Mesodermal cell (in vitro differentiated cells): Measurements from ENCODE around the gene ANXA11.
"Not testable (repeated sequence)": the region's sequence is repeated elsewhere in the genome, so short reads cannot be mapped to it uniquely, and the experiment has no call there.

ENCODE experiments used
- H3K27ac ChIP-seq: 2 replicates; pipeline ENCODE4 v1.7.0; 2013; ENCODE audit warnings: mild to moderate bottlenecking, low read depth, low read length, moderate library complexity; ENCODE audit not compliant: severe bottlenecking
- H3K36me3 ChIP-seq: 2 replicates; pipeline ENCODE4 v1.7.1; 2013; ENCODE audit warnings: mild to moderate bottlenecking, low read length, moderate library complexity; ENCODE audit not compliant: control insufficient read depth, insufficient read depth
- H3K4me1 ChIP-seq: one replicate; pipeline ENCODE4 v1.7.1; 2013; ENCODE audit warnings: mild to moderate bottlenecking, low read length; ENCODE audit not compliant: insufficient read depth, control insufficient read depth, poor library complexity, severe bottlenecking
- H3K4me3 ChIP-seq: 2 replicates; pipeline ENCODE4 v1.7.0; 2013; ENCODE audit warnings: low read length, control low read depth, mild to moderate bottlenecking; ENCODE audit not compliant: insufficient read depth, poor library complexity, severe bottlenecking; ENCODE audit errors: extremely low read depth
- H3K9me3 ChIP-seq: 2 replicates; pipeline ENCODE4 v1.7.1; 2013; ENCODE audit warnings: mild to moderate bottlenecking, low read length, moderate library complexity; ENCODE audit not compliant: control insufficient read depth
- WGBS, 2 experiments: methylation state at CpG; one replicate each; pipeline ENCODE4 v1.1.5; 2013; ENCODE audit warnings: missing lambda C conversion rate in 2 of 2; ENCODE audit not compliant: insufficient coverage in 2 of 2; 5-methylcytosine and 5-hydroxymethylcytosine counted together

Gene ANXA11

DNA sequence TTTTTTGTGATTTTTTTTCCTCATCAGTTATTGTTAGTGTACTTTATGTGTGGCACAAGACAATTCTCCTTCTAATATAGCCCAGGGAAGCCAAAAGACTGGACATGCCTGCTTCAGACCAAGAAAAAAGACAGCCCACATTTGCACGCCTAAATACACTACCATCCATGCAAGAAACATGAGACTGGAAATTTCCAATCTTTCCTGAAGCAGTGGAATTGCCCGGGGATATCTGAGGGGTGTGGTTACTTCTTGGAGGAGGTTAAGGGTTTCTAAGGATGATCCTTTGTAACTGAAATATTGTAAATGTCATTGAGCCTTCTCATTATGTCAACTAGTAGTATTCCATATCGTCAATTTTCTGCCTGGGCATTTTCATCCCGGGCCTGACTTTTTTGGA lies 37.0 kb upstream of the ANXA11 start:
- not testable (repeated sequence) for H3K4me1 ChIP-seq, H3K9me3 ChIP-seq, H3K36me3 ChIP-seq, H3K27ac ChIP-seq, H3K4me3 ChIP-seq
- WGBS, 2 experiments: no CpG with 5 or more reads among the region's 4 CpGs

DNA sequence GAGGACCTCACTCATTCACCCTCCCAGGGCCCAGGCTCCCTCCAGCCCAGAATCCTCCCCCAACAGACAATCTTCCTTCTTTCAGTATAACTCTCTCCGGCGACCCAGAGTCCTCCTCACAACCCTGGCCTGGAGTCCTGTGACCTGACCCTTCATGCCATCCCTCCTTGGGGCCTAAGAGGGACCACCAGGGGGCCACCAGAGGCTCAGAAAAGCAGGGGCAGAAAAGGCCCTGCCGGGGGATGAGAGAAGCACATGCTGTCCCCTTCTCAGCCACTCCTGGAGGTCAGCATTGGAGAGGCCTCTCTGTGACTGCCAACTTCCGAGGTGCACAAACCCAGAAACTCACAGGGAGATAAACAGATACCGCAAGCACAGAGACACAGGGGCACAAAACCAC lies 31.1 kb upstream of the ANXA11 start:
- not testable (repeated sequence) for H3K4me3 ChIP-seq, H3K4me1 ChIP-seq, H3K9me3 ChIP-seq, H3K36me3 ChIP-seq, H3K27ac ChIP-seq
- no CpG with 5 or more reads among the region's 5 CpGs for WGBS, 2 experiments

GRCh38 chr10:80234331-80235235 lies 29.2 kb upstream of the ANXA11 start:
- WGBS, 2 experiments: 90 to 94% methylated on average over 2 of the region's 11 CpGs
- not testable (repeated sequence) for H3K9me3 ChIP-seq, H3K4me3 ChIP-seq, H3K36me3 ChIP-seq, H3K27ac ChIP-seq, H3K4me1 ChIP-seq

DNA sequence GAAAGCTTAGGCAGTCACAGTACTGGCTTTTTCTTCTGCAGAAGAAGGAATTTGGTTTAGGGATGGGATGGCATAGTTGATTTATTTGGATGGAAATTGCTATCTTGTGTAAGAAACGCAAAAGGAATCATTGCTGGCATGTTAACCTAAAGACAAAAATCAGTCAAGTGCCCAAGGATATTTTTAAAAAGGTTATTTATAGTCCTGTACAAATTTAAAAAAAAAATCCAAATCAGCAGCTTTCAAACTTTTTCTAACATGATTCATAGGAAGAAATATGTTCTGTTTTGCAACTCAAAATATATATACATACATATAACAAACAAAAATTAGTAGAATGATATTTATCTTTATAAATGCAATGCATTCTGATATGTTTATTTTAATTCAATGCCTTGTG lies 28.5 kb upstream of the ANXA11 start:
- H3K4me1 ChIP-seq, H3K36me3 ChIP-seq, H3K27ac ChIP-seq, H3K9me3 ChIP-seq, H3K4me3 ChIP-seq: not testable (repeated sequence)
- 80% methylated on average over 1 of the region's 1 CpG; no CpG with 5 or more reads in 1 of the 2 experiments for WGBS, 2 experiments

DNA sequence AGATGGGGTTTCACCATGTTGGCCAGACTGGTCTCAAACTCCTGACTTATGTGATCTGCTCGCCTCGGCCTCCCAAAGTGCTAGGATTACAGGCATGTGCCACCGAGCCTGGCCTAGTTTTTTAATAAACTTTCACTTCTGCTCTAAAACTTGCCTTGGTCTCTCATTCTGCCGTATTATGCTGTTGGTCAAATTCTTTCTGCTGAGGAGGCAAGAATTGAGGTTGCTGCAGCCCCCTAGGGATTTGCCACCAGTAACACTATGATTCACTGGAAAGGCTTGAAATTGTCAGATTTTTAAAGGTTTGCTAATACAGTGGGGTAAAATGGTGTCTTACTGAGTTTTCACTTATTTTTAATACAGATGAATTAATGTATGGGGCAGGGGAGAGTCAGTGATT lies 21.4 kb upstream of the ANXA11 start:
- not testable (repeated sequence) for H3K4me1 ChIP-seq, H3K4me3 ChIP-seq, H3K27ac ChIP-seq, H3K9me3 ChIP-seq, H3K36me3 ChIP-seq
- WGBS, 2 experiments: 100% methylated on average over 2 of the region's 4 CpGs; no CpG with 5 or more reads in 1 of the 2 experiments

GRCh38 chr10:80223031-80223419 lies 17.7 kb upstream of the ANXA11 start:
- H3K36me3 ChIP-seq, H3K4me1 ChIP-seq, H3K4me3 ChIP-seq, H3K27ac ChIP-seq, H3K9me3 ChIP-seq: not testable (repeated sequence)
- WGBS, 2 experiments: no CpG with 5 or more reads among the region's 5 CpGs

- not testable (repeated sequence) for H3K4me1 ChIP-seq, H3K4me3 ChIP-seq, H3K27ac ChIP-seq, H3K36me3 ChIP-seq, H3K9me3 ChIP-seq
- no CpG with 5 or more reads among the region's 1 CpG for WGBS, 2 experiments
Observed at GRCh38 chr10:80218878-80219277, 13.5 kb upstream of the ANXA11 start.

GRCh38 chr10:80214368-80214982 lies 9.1 kb upstream of the ANXA11 start:
- not testable (repeated sequence) for H3K36me3 ChIP-seq, H3K9me3 ChIP-seq, H3K4me3 ChIP-seq, H3K4me1 ChIP-seq, H3K27ac ChIP-seq
- 94 to 100% methylated on average over 1 to 3 of the region's 5 CpGs for WGBS, 2 experiments

DNA sequence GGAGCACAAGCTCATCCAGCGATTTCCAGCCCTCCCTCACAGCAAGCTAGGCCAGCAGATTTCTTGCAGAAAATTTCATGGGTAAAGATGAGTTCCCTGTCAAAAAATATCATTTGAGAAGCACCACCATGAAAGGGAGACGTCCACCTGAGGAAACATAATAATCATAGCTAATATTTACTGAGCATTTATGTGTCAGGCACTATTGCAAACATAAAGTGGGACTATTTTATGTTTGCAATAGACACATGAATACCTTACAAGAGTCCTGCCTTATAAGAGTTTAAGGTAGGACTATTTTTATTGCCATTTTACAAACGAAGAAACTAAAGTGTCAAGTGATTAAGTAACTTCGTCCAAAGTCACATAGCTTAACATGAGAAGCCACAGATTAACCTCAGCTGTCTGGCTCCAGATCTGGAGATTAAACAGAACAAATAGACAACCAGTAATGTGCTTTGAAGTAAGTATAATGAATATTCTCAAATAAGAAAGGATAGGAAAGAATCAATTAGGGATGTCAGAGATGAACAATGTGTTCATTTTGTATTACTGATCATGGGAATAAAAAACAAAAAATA lies 7.3 kb upstream of the ANXA11 start:
- not testable (repeated sequence) for H3K27ac ChIP-seq, H3K36me3 ChIP-seq, H3K4me3 ChIP-seq, H3K4me1 ChIP-seq, H3K9me3 ChIP-seq
- 94% methylated on average over 2 of the region's 4 CpGs; no CpG with 5 or more reads in 1 of the 2 experiments for WGBS, 2 experiments

- no peak overlapping the region for H3K4me3 ChIP-seq
- no peaks in the 10 kb centered on the region for H3K36me3 ChIP-seq
- H3K27ac ChIP-seq: no peak overlapping the region
- no peaks in the 10 kb centered on the region for H3K9me3 ChIP-seq
- WGBS, 2 experiments: 79 to 95% methylated on average over 4 to 6 of the region's 6 CpGs
- H3K4me1 ChIP-seq: peaks cover 12% of the 10 kb centered on the region
Observed at GRCh38 chr10:80211786-80212185, 6.4 kb upstream of the ANXA11 start.

DNA sequence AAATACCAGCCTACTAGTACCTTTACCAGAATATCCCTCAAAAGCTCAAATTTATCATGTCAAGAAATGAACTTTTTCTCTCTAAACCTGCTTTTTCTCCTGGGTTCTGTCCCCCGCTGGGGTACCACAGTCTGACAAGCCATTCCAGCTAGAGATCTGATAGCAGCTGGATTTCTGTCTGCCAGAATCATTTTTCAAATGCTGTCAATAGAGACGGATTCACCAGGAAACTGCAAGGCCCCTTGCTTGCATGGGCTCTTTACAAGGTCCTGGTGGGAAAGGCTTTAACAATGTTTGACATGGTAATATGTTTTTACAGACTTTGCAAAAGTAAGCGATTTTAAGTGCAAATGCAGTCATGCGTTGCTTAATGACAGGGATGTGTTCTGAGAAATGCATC lies 4.9 kb upstream of the ANXA11 start:
- WGBS, 2 experiments: 93 to 100% methylated on average over 3 to 4 of the region's 4 CpGs

More for the DNA sequence above, 4.9 kb upstream of the ANXA11 start:
- Histone ChIP-seq H3K36me3 (no peaks in the 10 kb centered on the region), H3K4me1 (peaks cover 18% of the 10 kb centered on the region), H3K27ac (no peak overlapping the region), H3K4me3 (no peak overlapping the region), H3K9me3 (no peaks in the 10 kb centered on the region)
